DOHH2 (cell line): ENCODE data around the gene CBLB.

Experiments
- H3F3A ChIP-seq: fragments of 200-600 bp; sonication (generic), shearing (Covaris generic); 2 replicates; pipeline ENCODE4 v1.6.0; 2016; ENCODE audit warnings: antibody characterized with exemption, mild to moderate bottlenecking; ENCODE audit not compliant: control insufficient read depth, insufficient read depth
- H3K27ac ChIP-seq: fragments of 200-600 bp; sonication (generic); 2 replicates; pipeline ENCODE4 v1.5.1; 2014; ENCODE audit warnings: low read depth, mild to moderate bottlenecking, low read length, moderate library complexity
- H3K27me3 ChIP-seq: fragments of 200-600 bp; sonication (generic); 2 replicates; pipeline ENCODE4 v1.6.1; 2014; ENCODE audit warnings: mild to moderate bottlenecking, low read length, mixed read lengths; ENCODE audit not compliant: control insufficient read depth
- H3K36me3 ChIP-seq: fragments of 200-600 bp; sonication (generic); 2 replicates; pipeline ENCODE4 v1.6.1; 2014; ENCODE audit warnings: mild to moderate bottlenecking, low read length, moderate library complexity, mixed read lengths; ENCODE audit not compliant: control insufficient read depth
- H3K4me1 ChIP-seq: fragments of 200-600 bp; sonication (generic); 2 replicates; pipeline ENCODE4 v1.6.1; 2014; ENCODE audit warnings: mild to moderate bottlenecking, low read length, mixed read lengths; ENCODE audit not compliant: control insufficient read depth
- H3K4me2 ChIP-seq: fragments of 200-600 bp; sonication (generic); 2 replicates; pipeline ENCODE4 v1.6.0; 2014; ENCODE audit warnings: mild to moderate bottlenecking, low read length, moderate library complexity
- H3K4me3 ChIP-seq: fragments of 200-600 bp; sonication (generic); 2 replicates; pipeline ENCODE4 v1.5.1; 2014; ENCODE audit warnings: mild to moderate bottlenecking, low read length, mixed read lengths
- H3K79me2 ChIP-seq: fragments of 200-600 bp; sonication (generic); 2 replicates; pipeline ENCODE4 v1.6.1; 2014; ENCODE audit warnings: mild to moderate bottlenecking, low read length, mixed read lengths; ENCODE audit not compliant: control insufficient read depth
- H3K9me2 ChIP-seq: fragments of 200-600 bp; sonication (generic); replicated peaks from 2 replicates; pipeline ENCODE4 v1.6.1; 2014; ENCODE audit warnings: mild to moderate bottlenecking, low read length, mixed read lengths; ENCODE audit not compliant: control insufficient read depth
- H3K9me3 ChIP-seq: fragments of 200-600 bp; sonication (generic); 2 replicates; pipeline ENCODE4 v1.6.1; 2014; ENCODE audit warnings: antibody characterized with exemption, low read length, mixed read lengths; ENCODE audit not compliant: control insufficient read depth, insufficient read depth
- H4K20me1 ChIP-seq: fragments of 200-600 bp; sonication (generic); 2 replicates; pipeline ENCODE4 v1.6.0; 2014; ENCODE audit warnings: low read depth, mild to moderate bottlenecking, antibody characterized with exemption, low read length, moderate library complexity; ENCODE audit not compliant: control insufficient read depth, insufficient read depth
- EZH2phosphoT487 ChIP-seq: fragments of 200-600 bp; sonication (generic); IDR thresholded peaks from 2 replicates; pipeline ENCODE4 v1.6.1; 2017; ENCODE audit warnings: borderline replicate concordance, mild to moderate bottlenecking, antibody characterized with exemption, low read length, moderate library complexity, mixed read lengths
- TF ChIP-seq, protein P1 (sequence below): fragments of 200-600 bp; sonication (generic); IDR thresholded peaks from one replicate; pipeline ENCODE4 v1.5.1; 2014; ENCODE audit warnings: antibody characterized with exemption, mild to moderate bottlenecking, low read depth, low read length; ENCODE audit not compliant: poor library complexity, severe bottlenecking

The CBLB gene

DNA sequence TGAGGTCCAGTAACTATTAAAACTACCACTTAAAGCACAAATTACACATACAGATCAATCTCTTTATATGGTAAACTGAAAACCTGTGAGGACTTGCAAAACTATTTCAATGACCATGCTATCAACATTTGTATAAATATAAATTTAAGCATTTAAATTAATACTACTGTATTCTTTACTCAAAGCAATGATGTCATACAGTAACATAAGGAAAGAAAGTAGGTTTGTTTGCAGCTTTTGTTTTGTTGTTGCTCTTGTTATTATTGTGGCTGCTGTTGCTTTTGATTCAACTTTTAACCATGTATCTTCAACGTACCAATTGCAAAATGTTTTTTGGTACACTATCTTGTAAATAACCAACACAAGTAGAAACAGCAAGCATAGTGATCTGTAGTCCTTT lies 22.0 kb downstream of the CBLB start:
- no peak for TF ChIP-seq EZH2phosphoT487
- TF ChIP-seq, protein P1, sequence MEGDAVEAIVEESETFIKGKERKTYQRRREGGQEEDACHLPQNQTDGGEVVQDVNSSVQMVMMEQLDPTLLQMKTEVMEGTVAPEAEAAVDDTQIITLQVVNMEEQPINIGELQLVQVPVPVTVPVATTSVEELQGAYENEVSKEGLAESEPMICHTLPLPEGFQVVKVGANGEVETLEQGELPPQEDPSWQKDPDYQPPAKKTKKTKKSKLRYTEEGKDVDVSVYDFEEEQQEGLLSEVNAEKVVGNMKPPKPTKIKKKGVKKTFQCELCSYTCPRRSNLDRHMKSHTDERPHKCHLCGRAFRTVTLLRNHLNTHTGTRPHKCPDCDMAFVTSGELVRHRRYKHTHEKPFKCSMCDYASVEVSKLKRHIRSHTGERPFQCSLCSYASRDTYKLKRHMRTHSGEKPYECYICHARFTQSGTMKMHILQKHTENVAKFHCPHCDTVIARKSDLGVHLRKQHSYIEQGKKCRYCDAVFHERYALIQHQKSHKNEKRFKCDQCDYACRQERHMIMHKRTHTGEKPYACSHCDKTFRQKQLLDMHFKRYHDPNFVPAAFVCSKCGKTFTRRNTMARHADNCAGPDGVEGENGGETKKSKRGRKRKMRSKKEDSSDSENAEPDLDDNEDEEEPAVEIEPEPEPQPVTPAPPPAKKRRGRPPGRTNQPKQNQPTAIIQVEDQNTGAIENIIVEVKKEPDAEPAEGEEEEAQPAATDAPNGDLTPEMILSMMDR = no peak
- peaks cover 4% of the 10 kb centered on the region; the same call in 1 of the 2 replicates for H3K79me2 ChIP-seq
- no peak overlapping the region for H3K27ac ChIP-seq
- no peaks in the 10 kb centered on the region for H3K9me2 ChIP-seq
- no peaks in the 10 kb centered on the region for H4K20me1 ChIP-seq
- H3F3A ChIP-seq = peaks cover 5% of the 10 kb centered on the region; the same call in 1 of the 2 replicates
- H3K27me3 ChIP-seq = no peaks in the 10 kb centered on the region
- no peak overlapping the region for H3K4me3 ChIP-seq
- H3K36me3 ChIP-seq = peaks cover 45% of the 10 kb centered on the region
- no peaks in the 10 kb centered on the region for H3K9me3 ChIP-seq
- no peak overlapping the region for H3K4me2 ChIP-seq
- peaks cover 6% of the 10 kb centered on the region; the same call in 1 of the 2 replicates for H3K4me1 ChIP-seq

DNA sequence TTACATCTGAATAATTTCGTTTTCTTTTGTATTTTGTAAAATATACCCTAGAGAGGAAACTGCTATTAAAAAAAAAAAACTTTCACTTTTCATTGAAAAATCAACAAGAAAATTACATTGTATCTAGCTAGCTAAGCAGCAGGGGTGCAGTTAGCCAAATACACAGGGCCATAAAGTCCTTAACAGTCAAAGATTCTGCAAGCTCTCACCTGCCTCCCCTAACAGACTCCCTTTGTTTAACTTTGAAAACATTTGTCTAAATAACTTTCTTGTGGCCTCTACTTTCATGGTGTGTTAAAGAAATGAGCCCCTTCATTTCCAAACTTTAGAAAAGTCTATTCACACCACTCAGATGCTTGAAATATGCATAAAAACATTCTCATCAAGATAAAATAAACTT lies 23.3 kb downstream of the CBLB start:
- peaks cover 4% of the 10 kb centered on the region; the same call in 1 of the 2 replicates for H3K79me2 ChIP-seq
- no peaks in the 10 kb centered on the region for H3K9me3 ChIP-seq
- H3K36me3 ChIP-seq = peaks cover 32% of the 10 kb centered on the region
- no peak overlapping the region for H3K4me3 ChIP-seq
- peaks cover 5% of the 10 kb centered on the region; the same call in 1 of the 2 replicates for H3F3A ChIP-seq
- H3K4me1 ChIP-seq = peaks cover 6% of the 10 kb centered on the region; the same call in 1 of the 2 replicates
- H3K27ac ChIP-seq = no peak overlapping the region
- no peaks in the 10 kb centered on the region for H3K27me3 ChIP-seq
- no peaks in the 10 kb centered on the region for H4K20me1 ChIP-seq
- H3K9me2 ChIP-seq = no peaks in the 10 kb centered on the region
- TF ChIP-seq EZH2phosphoT487 = no peak
- TF ChIP-seq, protein P1 = no peak
- no peak overlapping the region for H3K4me2 ChIP-seq

DNA sequence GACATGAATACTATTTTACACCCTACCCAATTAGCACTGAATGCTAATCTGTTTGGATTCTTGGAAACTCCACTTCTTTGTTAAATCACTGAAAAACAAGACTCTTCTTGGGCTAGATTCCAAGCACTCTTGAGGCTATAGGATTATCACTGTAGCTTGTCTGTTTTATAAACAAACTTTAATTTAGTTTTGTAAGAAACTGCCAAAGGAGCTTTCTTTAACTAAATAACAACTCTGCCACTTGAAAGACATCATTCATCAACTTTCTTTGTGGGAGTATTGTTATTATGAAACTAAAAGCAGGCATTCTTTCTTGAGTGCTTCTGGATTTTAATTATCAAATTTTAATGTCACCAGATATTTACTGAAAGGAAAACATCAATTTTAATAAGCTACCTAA lies 24.1 kb downstream of the CBLB start:
- Histone ChIP-seq H3K4me1 (peaks cover 6% of the 10 kb centered on the region; the same call in 1 of the 2 replicates), H3K9me3 (no peaks in the 10 kb centered on the region), H3K4me3 (no peak overlapping the region), H3F3A (peaks cover 9% of the 10 kb centered on the region; the same call in 1 of the 2 replicates), H3K36me3 (peaks cover 28% of the 10 kb centered on the region), H3K27ac (no peak overlapping the region), H3K9me2 (no peaks in the 10 kb centered on the region), H4K20me1 (no peaks in the 10 kb centered on the region), H3K27me3 (no peaks in the 10 kb centered on the region), H3K4me2 (no peak overlapping the region), H3K79me2 (peaks cover 4% of the 10 kb centered on the region; the same call in 1 of the 2 replicates)
- TF ChIP-seq, protein P1 = no peak
- no peak for TF ChIP-seq EZH2phosphoT487
